GM13977 (cell line): ENCODE measurements around the gene SLC29A1.

Experiments
- DNase-seq: peaks from one replicate; pipeline ENCODE4 v3.0.0; 2012; ENCODE audit warnings: low spot score
- CTCF ChIP-seq: IDR thresholded peaks from 2 replicates; pipeline ENCODE4 v1.5.1; 2012; ENCODE audit warnings: mild to moderate bottlenecking, control low read depth; ENCODE audit not compliant: insufficient read depth; ENCODE audit errors: extremely low read depth, missing control alignments
- in situ Hi-C: fragments of 300-500 bp; cut with MboI; formaldehyde crosslinking; loops from one replicate; pipeline ENCODE4 v1.12.0; 2022; ENCODE audit warnings: low sequenced_read_pairs, low pct_unique_long_range_greater_than_20kb, mixed read lengths, inconsistent platforms; ENCODE audit not compliant: unreplicated experiment

The SLC29A1 gene

GRCh38 chr6:44186635-44187025, 36.8 kb upstream of the SLC29A1 start:
- DNase-seq, result no peak
- no peak for TF ChIP-seq CTCF
- in situ Hi-C loops, result no loop called here

GRCh38 chr6:44188819-44189218, 34.6 kb upstream of the SLC29A1 start:
- no peak for TF ChIP-seq CTCF
- DNase-seq, result no peak
- in situ Hi-C loops, result no loop called here

GRCh38 chr6:44189257-44189656, 34.1 kb upstream of the SLC29A1 start:
- no peak for TF ChIP-seq CTCF
- DNase-seq, result no peak
- in situ Hi-C loops, result no loop called here

GRCh38 chr6:44190715-44191114, 32.7 kb upstream of the SLC29A1 start:
- no peak for TF ChIP-seq CTCF
- in situ Hi-C loops, result no loop called here
- DNase-seq, result peak; percentile 79

- DNase-seq, result no peak
- TF ChIP-seq CTCF, result no peak
- in situ Hi-C loops, result no loop called here
Measured at GRCh38 chr6:44192428-44193041, 30.9 kb upstream of the SLC29A1 start.

GRCh38 chr6:44193307-44193910, 30.0 kb upstream of the SLC29A1 start:
- TF ChIP-seq CTCF, result no peak
- no peak for DNase-seq
- in situ Hi-C loops, result no loop called here
